A549 (cell line): Measurements from ENCODE around the gene KMT2D. TPM values are rescaled to one million over a fixed set of nuclear protein-coding genes. Genes with fewer than 3 reads are reported as not detected.

ENCODE experiments used
- ATAC-seq, 2 experiments: fragments of 200-7000 bp in 1 of 2; fragments of >200 bp in 1 of 2; cut with Nextera tagmentation in 1 of 2; cut with Tn5 transposase in 1 of 2; 3 replicates each; pipeline versions ENCODE4 v1.8.0 to v1.9.1; 2018 to 2020; ENCODE audit warnings: mild to moderate bottlenecking in 1 of 2, moderate library complexity in 1 of 2
- CTCF ChIA-PET: fragments of 300-600 bp; sonication (Branson Sonifier 250); formaldehyde crosslinking; extraction: SDS; loops from one replicate; lab custom pipeline; 2021; ENCODE audit warnings: antibody characterized with exemption, inconsistent platforms; lab: Yijun Ruan, JAX
- POLR2A ChIA-PET: fragments of 350-600 bp; formaldehyde crosslinking; extraction: SDS; loops from one replicate; lab custom pipeline; 2021; ENCODE audit warnings: antibody characterized with exemption, inconsistent platforms; lab: Yijun Ruan, JAX
- DNase-seq, 2 experiments: peaks; one replicate each; pipeline versions ENCODE4 v3.0.0 to v3.0.0-alpha.2; 2011 to 2016; ENCODE audit warnings: low read depth in 1 of 2, low spot score in 1 of 2
- FAIRE-seq: peaks from 2 replicates; lab custom pipeline; 2011; peaks lifted over from hg19 to GRCh38; lab: Jason Lieb, UNC
- H3K27ac ChIP-seq, 2 experiments: fragments of >200 bp; sonication (Bioruptor Twin); formaldehyde crosslinking; 3 replicates each; pipeline ENCODE4 v1.5.1; 2016 to 2017
- H3K4me1 ChIP-seq: fragments of >200 bp; sonication (Bioruptor Twin); formaldehyde crosslinking; 3 replicates; pipeline ENCODE4 v1.6.1; 2016
- H3K4me2 ChIP-seq: fragments of >200 bp; sonication (Bioruptor Twin); formaldehyde crosslinking; 3 replicates; pipeline ENCODE4 v1.6.1; 2016
- H3K4me3 ChIP-seq: fragments of >200 bp; sonication (Bioruptor Twin); formaldehyde crosslinking; 3 replicates; pipeline ENCODE4 v1.5.1; 2016
- H3K9me3 ChIP-seq: fragments of >200 bp; sonication (Bioruptor Twin); formaldehyde crosslinking; 3 replicates; pipeline ENCODE4 v1.6.1; 2016
- BHLHE40 ChIP-seq: IDR thresholded peaks from 2 replicates; pipeline ENCODE4 v1.6.1; 2012; ENCODE audit warnings: low read depth, low read length, inconsistent platforms
- CHD2 ChIP-seq: fragments of 150-350 bp; IDR thresholded peaks from 2 replicates; pipeline ENCODE4 v1.6.1; 2014; ENCODE audit warnings: low read length; ENCODE audit not compliant: partially characterized antibody
- EHF ChIP-seq: fragments of 250-450 bp; sonication (Bioruptor Pico); IDR thresholded peaks from 2 replicates; pipeline ENCODE4 v1.5.0; 2020; ENCODE audit warnings: mild to moderate bottlenecking
- EHMT2 ChIP-seq: fragments of 200-600 bp; sonication (generic); IDR thresholded peaks from 2 replicates; pipeline ENCODE4 v1.6.1; 2016; ENCODE audit warnings: antibody characterized with exemption, low read depth, mild to moderate bottlenecking, moderate library complexity
- FOSL2 ChIP-seq, 2 experiments: fragments of 450-650 bp in 1 of 2; fragments of >200 bp in 1 of 2; sonication (Bioruptor Twin) in 1 of 2; formaldehyde crosslinking; IDR thresholded peaks; 2 replicates each; pipeline versions ENCODE4 v1.5.0 to v1.6.1; 2016 to 2020; ENCODE audit warnings: mild to moderate bottlenecking in 1 of 2, moderate library complexity in 1 of 2
- JUN ChIP-seq, 2 experiments: fragments of >200 bp; sonication (Bioruptor Twin); formaldehyde crosslinking; IDR thresholded peaks; 2 replicates in 1 of 2; 3 replicates in 1 of 2; pipeline ENCODE4 v1.6.1; 2016 to 2017
- KDM5A ChIP-seq: fragments of 200-600 bp; sonication (generic); IDR thresholded peaks from 2 replicates; pipeline ENCODE4 v1.6.1; 2016; ENCODE audit warnings: antibody characterized with exemption, mild to moderate bottlenecking
- MAX ChIP-seq: IDR thresholded peaks from 2 replicates; pipeline ENCODE4 v1.6.1; 2012
- MYC ChIP-seq: IDR thresholded peaks from 2 replicates; pipeline ENCODE4 v1.6.1; 2012; ENCODE audit warnings: mild to moderate bottlenecking, inconsistent platforms, low read length, improper control_type of control experiment, borderline replicate concordance
- NPAS2 ChIP-seq: fragments of 250-450 bp; sonication (Bioruptor Pico); IDR thresholded peaks from 2 replicates; pipeline ENCODE4 v1.8.0; 2022; ENCODE audit warnings: mild to moderate bottlenecking, moderate library complexity, borderline replicate concordance
- PHF8 ChIP-seq: fragments of 200-600 bp; sonication (generic); IDR thresholded peaks from 2 replicates; pipeline ENCODE4 v1.6.1; 2016; ENCODE audit warnings: low read depth, mild to moderate bottlenecking, antibody characterized with exemption, moderate library complexity, borderline replicate concordance
- RARB ChIP-seq: fragments of 250-450 bp; sonication (Bioruptor Pico); IDR thresholded peaks from 2 replicates; pipeline ENCODE4 v1.8.0; 2021; ENCODE audit warnings: mild to moderate bottlenecking, moderate library complexity
- RNF2 ChIP-seq: fragments of 200-600 bp; sonication (generic); IDR thresholded peaks from 2 replicates; pipeline ENCODE4 v1.6.1; 2016; ENCODE audit warnings: low read depth, mild to moderate bottlenecking, antibody characterized with exemption, moderate library complexity, borderline replicate concordance
- WGBS: methylation state at CpG from one replicate; pipeline ENCODE4 v1.1.6; 2017; ENCODE audit errors: missing lambda C conversion rate; 5-methylcytosine and 5-hydroxymethylcytosine counted together
- polyA plus RNA-seq, 4 experiments: library from polyadenylated mRNA; depleted of rRNA in 3 of 4; stranded (reverse); fragments of >200 nt; fragmentation: RNase III in 1 of 4; extraction: RNeasy Plus Mini Kit Qiagen cat#74134 plus additional on column Dnase treatment in 1 of 4; gene quantifications; 2 replicates in 3 of 4; 3 replicates in 1 of 4; pipeline ENCODE4 v1.2.3, GENCODE V29; 2011 to 2017
- TF ChIP-seq, protein P1 (sequence below): fragments of 250-450 bp; sonication (Bioruptor Pico); IDR thresholded peaks from 2 replicates; pipeline ENCODE4 v1.5.0; 2021; ENCODE audit warnings: mild to moderate bottlenecking, moderate library complexity, borderline replicate concordance

The KMT2D gene
- polyA plus RNA-seq, 2 of the 4 experiments (the other 2 are of a cell fraction): 17.6 to 20.0 TPM

- 98% methylated on average over 7 of the region's 8 CpGs for WGBS
- ChIA-PET CTCF (interaction anchor here (0.6 to 5.2 kb wide), 11 partner anchors 9 to 943 kb away, joined by 3 to 34 read pairs (median 4); no protein-coding TSS in a partner anchor), POLR2A (interaction anchor here (1.0 kb wide), 1 partner anchor 32 kb away, joined by 4 read pairs; no protein-coding TSS in a partner anchor)
- Histone ChIP-seq H3K4me3 (no peak overlapping the region), H3K4me1 (no peaks in the 10 kb centered on the region), H3K9me3 (no peaks in the 10 kb centered on the region), H3K27ac (no peak overlapping the region), H3K4me2 (no peak overlapping the region)
- FAIRE-seq: no peak
- DNase-seq: no peak
- TF ChIP-seq MAX: no peak
- no peak for ATAC-seq
Measured at GRCh38 chr12:49030119-49030518, 30.5 kb downstream of the KMT2D start.

DNA sequence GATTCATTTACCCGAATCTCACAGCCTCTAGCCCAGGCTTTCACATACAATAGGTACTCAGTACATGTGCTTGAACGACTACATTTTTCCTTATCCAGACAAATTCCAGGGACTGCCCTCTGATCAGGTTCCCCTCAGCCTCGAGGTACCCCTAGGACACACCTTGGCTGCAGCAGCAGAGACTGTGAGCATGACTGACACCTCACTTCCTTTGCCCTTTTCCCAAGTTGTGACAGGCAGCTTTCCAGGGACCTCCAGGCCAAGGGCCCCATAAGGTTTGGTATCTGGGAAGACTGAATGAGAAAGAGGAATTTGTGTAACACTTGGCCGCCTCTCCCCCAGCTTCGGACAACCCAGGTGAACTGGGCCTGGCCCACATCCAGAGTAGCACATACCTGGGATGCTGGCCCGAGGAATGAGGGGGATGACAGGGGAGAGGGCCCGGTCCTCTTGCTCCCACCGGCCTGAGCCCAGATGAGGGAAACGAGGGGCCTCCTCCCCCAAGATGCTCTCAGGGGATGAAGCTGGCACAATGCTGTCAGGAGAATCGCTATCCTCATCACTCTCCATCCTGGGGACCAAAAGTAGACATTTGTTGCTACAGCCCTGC lies 31.8 kb downstream of the KMT2D start:
- CTCF ChIA-PET: interaction anchor here (1.3 to 5.2 kb wide), 7 partner anchors 9 to 63 kb away, joined by 3 to 34 read pairs (median 5); no protein-coding TSS in a partner anchor
- TF ChIP-seq NPAS2 (CRISPR knock-in tag) (no peak), RARB (CRISPR knock-in tag) (no peak), PHF8 (no peak), EHMT2 (no peak), RNF2 (no peak), JUN (IDR thresholded peaks at IDR 0.05) (no peak), FOSL2 (IDR thresholded peaks at IDR 0.05) (no peak), FOSL2 (CRISPR knock-in tag; IDR thresholded peaks at IDR 0.05) (no peak), EHF (CRISPR knock-in tag) (no peak), CHD2 (no peak)
- DNase-seq (no peak), ATAC-seq (no peak), FAIRE-seq (no peak)
- POLR2A ChIA-PET: no interaction called here
- H3K9me3 ChIP-seq: no peaks in the 10 kb centered on the region
- H3K27ac ChIP-seq: no peak overlapping the region
- WGBS: 91% methylated on average over 10 of the region's 10 CpGs
- H3K4me2 ChIP-seq: no peak overlapping the region
- H3K4me3 ChIP-seq: no peak overlapping the region
- no peaks in the 10 kb centered on the region for H3K4me1 ChIP-seq

DNA sequence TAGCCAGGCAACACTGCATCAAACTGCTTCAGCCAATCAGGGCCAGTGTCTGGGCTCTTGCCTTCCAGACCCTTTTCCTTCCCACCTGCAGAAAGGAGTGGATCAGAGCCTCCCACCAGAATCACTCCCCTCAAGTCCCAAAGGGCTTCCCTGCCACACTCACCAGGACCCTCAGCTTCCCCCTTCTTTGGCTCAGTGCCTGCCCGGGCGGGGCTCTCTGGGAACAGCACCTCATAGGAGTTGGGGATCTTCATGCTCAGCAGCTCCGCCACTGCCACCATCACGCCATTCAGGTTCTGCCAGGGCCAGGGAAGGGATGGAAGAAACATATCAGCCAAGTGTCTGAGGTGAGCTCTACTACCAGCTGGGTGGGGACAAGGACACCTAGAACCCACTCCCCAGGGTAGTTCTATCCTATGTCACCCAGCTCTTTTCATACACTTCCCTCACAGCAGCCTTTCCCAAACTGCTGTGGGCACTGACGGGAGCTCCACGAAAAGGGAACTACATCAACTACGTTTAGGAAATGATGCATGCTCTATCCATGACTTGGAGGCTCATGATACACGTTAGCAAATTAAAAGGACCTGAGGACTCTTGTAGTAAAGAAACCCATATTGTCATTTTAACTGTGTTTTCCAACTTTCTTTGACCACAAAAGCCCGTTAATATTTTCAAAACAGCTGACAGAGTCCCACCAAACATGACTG lies 32.6 kb downstream of the KMT2D start:
- Histone ChIP-seq H3K4me3 (no peak overlapping the region), H3K27ac (no peak overlapping the region), H3K4me1 (no peaks in the 10 kb centered on the region), H3K9me3 (no peaks in the 10 kb centered on the region), H3K4me2 (no peak overlapping the region)
- TF ChIP-seq MYC (no peak), PHF8 (no peak), KDM5A (no peak), BHLHE40 (no peak)
- TF ChIP-seq, protein P1, sequence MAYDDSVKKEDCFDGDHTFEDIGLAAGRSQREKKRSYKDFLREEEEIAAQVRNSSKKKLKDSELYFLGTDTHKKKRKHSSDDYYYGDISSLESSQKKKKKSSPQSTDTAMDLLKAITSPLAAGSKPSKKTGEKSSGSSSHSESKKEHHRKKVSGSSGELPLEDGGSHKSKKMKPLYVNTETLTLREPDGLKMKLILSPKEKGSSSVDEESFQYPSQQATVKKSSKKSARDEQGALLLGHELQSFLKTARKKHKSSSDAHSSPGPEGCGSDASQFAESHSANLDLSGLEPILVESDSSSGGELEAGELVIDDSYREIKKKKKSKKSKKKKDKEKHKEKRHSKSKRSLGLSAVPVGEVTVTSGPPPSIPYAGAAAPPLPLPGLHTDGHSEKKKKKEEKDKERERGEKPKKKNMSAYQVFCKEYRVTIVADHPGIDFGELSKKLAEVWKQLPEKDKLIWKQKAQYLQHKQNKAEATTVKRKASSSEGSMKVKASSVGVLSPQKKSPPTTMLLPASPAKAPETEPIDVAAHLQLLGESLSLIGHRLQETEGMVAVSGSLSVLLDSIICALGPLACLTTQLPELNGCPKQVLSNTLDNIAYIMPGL (CRISPR knock-in tag): no peak
- ChIA-PET POLR2A (no interaction called here), CTCF (interaction anchor here (0.6 to 5.2 kb wide), 7 partner anchors 8 to 64 kb away, joined by 3 to 34 read pairs (median 5); partner anchors contain the start of gene PRKAG1)
- 94% methylated on average over 9 of the region's 9 CpGs for WGBS
- DNase-seq (no peak), ATAC-seq (no peak), FAIRE-seq (no peak)
